Stimulated activated memory B cell treated with anti-CD40 and anti-IgM and Interleukin-4, amounts not matched to agents 10 μg/mL and 1 μg/mL and 100 μg/mL, for 72 hours (primary cell): Measurements from ENCODE around the gene SPATA2.

Experiments
- ATAC-seq: fragments of 150-1000 bp; cut with Tn5 transposase; 2 replicates; pipeline ENCODE4 v1.10.0; 2021
- H3K27ac Mint-ChIP-seq: one replicate; pipeline ENCODE4 v1.8.0; 2022; ENCODE audit warnings: mild to moderate bottlenecking, mixed read lengths
- H3K27me3 Mint-ChIP-seq: one replicate; pipeline ENCODE4 v1.8.0; 2022; ENCODE audit warnings: mixed read lengths
- H3K36me3 Mint-ChIP-seq: one replicate; pipeline ENCODE4 v1.8.0; 2022; ENCODE audit warnings: mixed read lengths
- H3K4me1 Mint-ChIP-seq: one replicate; pipeline ENCODE4 v1.8.0; 2022; ENCODE audit warnings: mixed read lengths
- H3K4me3 Mint-ChIP-seq: one replicate; pipeline ENCODE4 v1.8.0; 2022; ENCODE audit warnings: mild to moderate bottlenecking, moderate library complexity, mixed read lengths
- H3K9me3 Mint-ChIP-seq: one replicate; pipeline ENCODE4 v1.8.0; 2022; ENCODE audit warnings: mixed read lengths

Gene SPATA2

GRCh38 chr20:49885558-49886332, 29.6 kb downstream of the SPATA2 start:
- Mint-ChIP-seq H3K9me3 (no peaks in the 10 kb centered on the region), H3K4me3 (no peak overlapping the region), H3K4me1 (peaks cover 15% of the 10 kb centered on the region), H3K27me3 (no peaks in the 10 kb centered on the region), H3K36me3 (peaks cover 58% of the 10 kb centered on the region), H3K27ac (no peak overlapping the region)
- no peak for ATAC-seq

GRCh38 chr20:49883246-49883802, 32.0 kb downstream of the SPATA2 start:
- Mint-ChIP-seq H3K9me3 (no peaks in the 10 kb centered on the region), H3K4me3 (no peak overlapping the region), H3K36me3 (peaks cover 61% of the 10 kb centered on the region), H3K4me1 (peaks cover 7% of the 10 kb centered on the region), H3K27me3 (no peaks in the 10 kb centered on the region), H3K27ac (no peak overlapping the region)
- ATAC-seq = no peak

- Mint-ChIP-seq H3K27ac (no peak overlapping the region), H3K4me1 (peaks cover 2% of the 10 kb centered on the region), H3K9me3 (no peaks in the 10 kb centered on the region), H3K27me3 (no peaks in the 10 kb centered on the region), H3K4me3 (no peak overlapping the region), H3K36me3 (peaks cover 54% of the 10 kb centered on the region)
- ATAC-seq = no peak
Observed at GRCh38 chr20:49882171-49882970, 33.0 kb downstream of the SPATA2 start.

DNA sequence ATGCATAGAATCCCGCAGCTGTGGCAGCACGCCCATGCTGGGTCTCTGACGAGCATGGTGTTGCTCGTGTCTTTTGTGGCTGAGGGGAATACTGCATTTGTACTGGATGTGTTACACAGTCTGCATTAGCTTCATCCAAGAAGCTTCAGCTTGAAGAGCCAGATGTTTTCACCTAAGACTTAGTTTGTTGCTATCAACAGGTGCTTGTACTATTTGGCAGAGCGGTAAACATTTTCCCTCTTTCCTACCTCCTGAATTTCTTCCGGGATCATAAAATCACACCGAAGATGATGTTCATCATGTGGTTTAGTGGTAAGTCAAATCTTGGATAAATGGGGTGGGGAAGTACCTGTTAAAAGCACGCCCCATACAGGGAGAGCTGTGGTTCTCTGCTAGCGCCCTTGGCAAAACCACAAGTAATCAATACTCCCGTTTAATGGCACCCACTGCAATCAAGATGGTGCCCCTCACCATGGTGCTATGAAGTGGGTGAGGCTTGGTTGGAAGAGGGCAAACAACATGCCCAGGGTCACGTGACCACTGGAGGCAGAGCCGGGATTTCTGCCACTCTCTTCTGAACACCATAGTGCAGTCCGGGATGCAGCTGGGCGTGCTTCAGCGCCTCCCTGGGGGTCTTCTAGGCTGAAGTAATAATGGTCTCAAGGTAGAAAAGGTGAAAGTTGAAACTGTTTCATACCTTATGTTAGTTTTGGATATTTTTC, 34.4 kb downstream of the SPATA2 start:
- Mint-ChIP-seq H3K4me1 (no peaks in the 10 kb centered on the region), H3K27ac (no peak overlapping the region), H3K4me3 (no peak overlapping the region), H3K9me3 (no peaks in the 10 kb centered on the region), H3K36me3 (peaks cover 40% of the 10 kb centered on the region), H3K27me3 (no peaks in the 10 kb centered on the region)
- no peak for ATAC-seq

- Mint-ChIP-seq H3K36me3 (peaks cover 38% of the 10 kb centered on the region), H3K27ac (no peak overlapping the region), H3K4me3 (no peak overlapping the region), H3K9me3 (no peaks in the 10 kb centered on the region), H3K27me3 (no peaks in the 10 kb centered on the region), H3K4me1 (no peaks in the 10 kb centered on the region)
- no peak for ATAC-seq
Observed at GRCh38 chr20:49880177-49880576, 35.2 kb downstream of the SPATA2 start.

- H3K4me1 Mint-ChIP-seq = no peaks in the 10 kb centered on the region
- H3K4me3 Mint-ChIP-seq = no peak overlapping the region
- H3K9me3 Mint-ChIP-seq = no peaks in the 10 kb centered on the region
- no peaks in the 10 kb centered on the region for H3K27me3 Mint-ChIP-seq
- H3K27ac Mint-ChIP-seq = no peak overlapping the region
- ATAC-seq = no peak
- peaks cover 46% of the 10 kb centered on the region for H3K36me3 Mint-ChIP-seq
Observed at GRCh38 chr20:49878977-49879376, 36.4 kb downstream of the SPATA2 start.

DNA sequence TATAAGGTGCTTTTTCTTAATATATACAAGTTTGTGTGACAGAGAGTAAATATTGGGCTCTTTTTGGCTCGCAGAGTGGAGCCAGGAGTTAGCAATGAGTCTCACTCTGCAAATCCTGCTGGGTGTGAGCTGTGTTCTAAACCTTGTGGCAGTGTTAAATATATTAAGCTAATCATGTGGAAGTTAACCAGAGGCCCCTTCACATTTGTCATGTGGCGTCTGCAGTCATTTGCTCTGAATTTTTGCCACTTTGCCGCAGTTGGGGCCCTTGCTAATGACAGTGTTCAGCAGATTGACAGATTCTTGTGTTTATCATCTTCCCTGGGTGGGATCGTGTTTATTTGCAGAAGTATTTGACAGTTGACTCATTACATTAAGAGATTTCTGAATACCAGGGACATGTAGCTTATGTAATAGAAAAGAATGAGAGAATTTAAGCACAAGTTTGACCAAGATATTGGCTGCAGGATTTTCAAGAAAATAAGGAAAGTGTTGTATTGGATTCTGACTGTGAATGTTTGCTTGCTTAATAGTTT, 37.9 kb downstream of the SPATA2 start:
- Mint-ChIP-seq H3K27ac (no peak overlapping the region), H3K9me3 (no peaks in the 10 kb centered on the region), H3K36me3 (peaks cover 33% of the 10 kb centered on the region), H3K4me1 (no peaks in the 10 kb centered on the region), H3K27me3 (no peaks in the 10 kb centered on the region), H3K4me3 (no peak overlapping the region)
- ATAC-seq = no peak

- H3K4me1 Mint-ChIP-seq = no peaks in the 10 kb centered on the region
- no peak for ATAC-seq
- peaks cover 21% of the 10 kb centered on the region for H3K36me3 Mint-ChIP-seq
- H3K27me3 Mint-ChIP-seq = no peaks in the 10 kb centered on the region
- H3K27ac Mint-ChIP-seq = no peak overlapping the region
- H3K4me3 Mint-ChIP-seq = no peak overlapping the region
- H3K9me3 Mint-ChIP-seq = no peaks in the 10 kb centered on the region
Observed at GRCh38 chr20:49874696-49875095, 40.6 kb downstream of the SPATA2 start.

DNA sequence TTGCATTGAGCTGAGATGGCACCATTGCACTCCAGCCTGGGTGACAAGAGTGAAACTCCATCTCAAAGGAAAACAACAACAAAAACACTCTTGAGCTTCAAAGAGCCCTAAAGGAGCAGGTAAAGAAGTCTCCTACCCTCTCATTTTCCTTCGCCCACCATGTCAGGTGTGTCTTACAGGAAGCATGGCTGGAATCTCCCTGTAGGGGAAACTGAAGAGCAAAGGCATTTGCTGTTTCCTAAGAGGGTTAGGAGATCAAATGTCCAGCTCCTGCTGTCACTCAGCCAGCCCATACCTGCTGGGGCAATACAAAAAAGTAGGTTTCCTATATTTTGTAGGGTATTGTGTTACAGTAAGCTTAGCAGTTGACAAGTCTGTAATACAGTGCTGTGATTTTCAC, 43.3 kb downstream of the SPATA2 start:
- Mint-ChIP-seq H3K4me3 (no peak overlapping the region), H3K27me3 (no peaks in the 10 kb centered on the region)
- no peak for ATAC-seq

DNA sequence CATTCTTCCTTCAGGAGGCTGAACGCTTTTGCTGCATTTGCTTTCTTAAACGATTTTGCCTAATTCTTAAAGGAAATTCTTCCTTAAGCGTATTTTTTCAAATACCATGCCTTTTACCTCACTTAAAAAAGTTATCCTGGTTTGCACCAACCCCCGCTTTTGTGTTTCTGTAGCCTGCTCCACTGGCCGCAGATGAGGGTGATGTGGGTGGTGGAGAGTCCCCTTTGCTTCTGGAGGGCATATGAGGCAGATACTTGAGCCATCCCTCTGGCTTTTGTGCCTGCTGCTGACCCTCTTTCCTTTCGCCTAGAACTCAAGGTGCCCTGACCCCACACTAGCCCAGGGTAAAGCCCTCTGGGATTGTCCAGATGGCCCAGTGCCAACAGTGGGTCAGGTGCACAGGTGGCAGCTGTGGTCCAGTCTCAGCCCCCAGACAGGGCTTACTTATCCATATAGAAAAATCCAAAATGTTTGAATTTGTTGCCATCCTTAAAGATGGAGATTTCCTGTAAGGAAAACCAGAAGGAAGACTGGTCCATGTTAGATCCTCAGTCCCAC, 43.9 kb downstream of the SPATA2 start:
- Mint-ChIP-seq H3K27me3 (no peaks in the 10 kb centered on the region), H3K4me1 (peaks cover 26% of the 10 kb centered on the region), H3K27ac (no peak overlapping the region), H3K4me3 (no peak overlapping the region), H3K36me3 (peaks cover 33% of the 10 kb centered on the region), H3K9me3 (no peaks in the 10 kb centered on the region)
- no peak for ATAC-seq

More for the DNA sequence above, 43.3 kb downstream of the SPATA2 start:
- no peak overlapping the region for H3K27ac Mint-ChIP-seq
- H3K9me3 Mint-ChIP-seq = no peaks in the 10 kb centered on the region
- H3K36me3 Mint-ChIP-seq = peaks cover 27% of the 10 kb centered on the region
- peaks cover 21% of the 10 kb centered on the region for H3K4me1 Mint-ChIP-seq

GRCh38 chr20:49870261-49870660, 45.1 kb downstream of the SPATA2 start:
- Mint-ChIP-seq H3K27ac (peak overlapping the region; percentile 61), H3K4me1 (peaks cover 35% of the 10 kb centered on the region), H3K27me3 (no peaks in the 10 kb centered on the region), H3K9me3 (no peaks in the 10 kb centered on the region), H3K4me3 (no peak overlapping the region), H3K36me3 (peaks cover 34% of the 10 kb centered on the region)
- no peak for ATAC-seq

DNA sequence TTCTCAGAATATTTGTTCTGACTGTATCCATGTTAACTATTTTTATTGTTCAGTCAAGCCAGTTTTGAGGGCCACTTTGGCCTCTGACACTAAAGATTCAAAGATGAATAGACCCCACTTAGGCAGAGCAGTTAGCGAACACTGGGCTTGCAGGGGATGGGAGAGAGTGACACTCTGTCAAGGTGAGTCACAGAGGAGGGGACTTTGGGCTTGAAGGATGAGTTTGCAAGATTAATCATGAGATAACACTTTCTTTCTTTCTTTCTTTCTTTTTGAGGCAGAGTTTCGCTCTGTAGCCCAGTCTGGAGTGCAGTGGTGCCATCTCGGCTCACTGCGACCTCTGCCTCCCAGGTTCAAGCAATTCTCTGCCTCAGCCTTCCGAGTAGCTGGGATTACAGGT, 46.4 kb downstream of the SPATA2 start:
- no peak for ATAC-seq
- Mint-ChIP-seq H3K4me1 (peaks cover 35% of the 10 kb centered on the region), H3K4me3 (no peak overlapping the region), H3K27ac (peak overlapping the region; percentile 91), H3K9me3 (no peaks in the 10 kb centered on the region), H3K36me3 (peaks cover 35% of the 10 kb centered on the region), H3K27me3 (no peaks in the 10 kb centered on the region)

DNA sequence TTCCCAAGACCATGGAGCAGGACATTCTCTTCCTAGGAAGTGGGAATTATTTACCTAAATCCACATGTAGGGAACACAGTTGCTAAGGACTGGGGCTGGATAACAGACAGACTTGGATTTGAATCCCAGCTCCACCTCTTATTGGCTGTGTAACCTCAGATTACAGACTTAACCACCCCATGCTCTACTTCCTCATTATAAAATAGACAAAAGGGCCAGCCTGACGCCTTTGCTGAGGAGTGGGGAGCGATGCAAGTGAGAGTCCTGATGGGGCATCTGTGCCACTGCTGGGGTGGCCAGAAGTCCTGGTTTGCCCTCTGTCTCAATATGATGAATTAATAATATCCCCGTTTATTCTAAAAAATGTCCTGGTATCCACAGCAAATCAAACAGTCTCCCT, 46.8 kb downstream of the SPATA2 start:
- H3K36me3 Mint-ChIP-seq = peaks cover 35% of the 10 kb centered on the region
- no peaks in the 10 kb centered on the region for H3K27me3 Mint-ChIP-seq

DNA sequence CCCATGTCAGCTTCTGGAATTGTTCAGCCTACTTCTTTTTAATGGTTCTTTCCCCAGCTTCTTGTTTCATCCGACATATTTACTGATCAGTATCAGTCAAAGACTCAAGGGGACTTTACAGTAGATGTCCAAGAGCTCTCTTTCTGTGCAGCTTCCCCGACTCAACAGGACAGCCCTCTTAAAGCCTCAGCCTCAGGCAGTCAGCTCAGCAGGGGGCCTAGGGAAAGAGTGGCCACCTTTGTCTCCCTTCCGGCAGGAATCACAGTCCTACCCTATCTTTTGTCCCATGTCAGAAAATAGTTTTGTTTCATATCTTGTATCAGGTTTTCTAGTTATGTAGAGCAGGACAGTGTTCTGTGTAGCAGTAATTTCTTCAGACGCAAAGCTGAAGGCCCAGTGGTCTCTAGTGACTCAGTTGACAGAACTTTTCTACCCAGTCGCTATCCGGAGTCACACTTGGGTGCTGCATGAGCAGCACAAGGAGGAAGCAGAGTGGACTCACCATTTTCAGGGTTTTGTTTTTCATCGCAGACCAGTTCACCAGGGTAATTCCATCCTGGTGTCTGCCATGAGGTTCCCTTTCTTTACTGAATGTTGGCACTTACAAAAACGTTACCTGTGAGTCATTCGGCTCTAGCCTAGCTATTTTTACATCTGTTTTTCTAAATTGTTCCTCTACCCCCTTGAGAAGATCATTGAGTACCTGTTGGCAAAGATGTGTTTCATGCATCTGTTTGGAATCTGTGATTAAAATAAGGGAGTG, 47.7 kb downstream of the SPATA2 start:
- ATAC-seq = peak; percentile 82
- Mint-ChIP-seq H3K9me3 (no peaks in the 10 kb centered on the region), H3K27ac (peak overlapping the region; percentile 91), H3K4me1 (peaks cover 35% of the 10 kb centered on the region), H3K36me3 (peaks cover 35% of the 10 kb centered on the region), H3K27me3 (no peaks in the 10 kb centered on the region), H3K4me3 (peak overlapping the region; percentile 28)

More for the DNA sequence above, 46.8 kb downstream of the SPATA2 start:
- no peak overlapping the region for H3K4me3 Mint-ChIP-seq
- ATAC-seq = peak; percentile 65
- peak overlapping the region; percentile 91 for H3K27ac Mint-ChIP-seq
- no peaks in the 10 kb centered on the region for H3K9me3 Mint-ChIP-seq
- H3K4me1 Mint-ChIP-seq = peaks cover 35% of the 10 kb centered on the region
